SK-N-SH (cell line): Measurements from ENCODE around the gene TYW1.
"Not testable (repeated sequence)": the region's sequence is repeated elsewhere in the genome, so short reads cannot be mapped to it uniquely, and the experiment has no call there.

ENCODE experiments used
- CTCF ChIP-seq: fragments of 200-600 bp; sonication (generic); IDR thresholded peaks from 2 replicates; pipeline ENCODE4 v1.6.1; 2017; ENCODE audit warnings: antibody characterized with exemption, mild to moderate bottlenecking, moderate library complexity
- ELF1 ChIP-seq: IDR thresholded peaks from 2 replicates; pipeline ENCODE4 v1.4.0; 2012
- EP300 ChIP-seq, 2 experiments: IDR thresholded peaks; 2 replicates each; pipeline versions ENCODE4 v1.4.0 to v1.6.1; 2012; ENCODE audit warnings: borderline replicate concordance in 1 of 2, low read depth in 1 of 2, low read length in 1 of 2

DNA sequence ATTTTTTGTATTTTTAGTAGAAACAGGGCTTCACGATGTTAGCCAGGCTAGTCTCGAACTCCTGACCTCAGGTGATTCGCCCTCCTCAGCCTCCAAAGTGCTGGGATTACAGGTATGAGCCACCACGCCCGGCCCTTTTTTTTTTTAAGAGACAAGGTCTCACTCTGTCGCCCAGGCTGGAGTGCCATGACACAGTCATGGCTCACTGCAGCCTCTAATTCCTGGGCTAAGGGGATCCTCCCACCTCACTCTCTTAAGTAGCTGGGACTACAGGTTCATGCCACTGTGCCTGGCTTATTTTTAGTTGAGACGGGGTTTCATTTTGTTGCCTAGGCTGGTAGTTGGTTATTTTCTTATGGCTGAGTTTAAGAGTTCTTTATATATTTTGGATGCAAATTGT lies 216.4 kb downstream of the TYW1 start:
- not testable (repeated sequence) for TF ChIP-seq ELF1; CTCF; EP300 (IDR thresholded peaks at IDR 0.05; ENCODE audit: borderline replicate concordance in 1 of 2, low read depth in 1 of 2, low read length in 1 of 2)
